H1 (cell line): ENCODE data around the gene TSEN2. TPM values are rescaled to one million over a fixed set of nuclear protein-coding genes. Genes with fewer than 3 reads are reported as not detected.

Source experiments
- CBX8 ChIP-seq: fragments of 300-800, 300-1000 bp; sonication (generic); IDR thresholded peaks from 2 replicates; pipeline ENCODE4 v1.7.1; 2016; ENCODE audit warnings: low read depth, low read length, borderline replicate concordance
- CHD1 ChIP-seq: IDR thresholded peaks from 2 replicates; pipeline ENCODE4 v1.6.1; 2012; ENCODE audit warnings: low read depth, low read length, improper control_type of control experiment
- EZH2 ChIP-seq: fragments of 200-600 bp; sonication (generic); IDR thresholded peaks from 2 replicates; pipeline ENCODE4 v1.7.1; 2012; ENCODE audit warnings: low read depth, mild to moderate bottlenecking, moderate library complexity, low read length, inconsistent platforms; ENCODE audit not compliant: severe bottlenecking
- GABPA ChIP-seq: IDR thresholded peaks from 2 replicates; pipeline ENCODE4 v1.6.1; 2011; ENCODE audit warnings: mild to moderate bottlenecking, low read length, moderate library complexity, borderline replicate concordance; ENCODE audit not compliant: insufficient read depth
- POU5F1 ChIP-seq: IDR thresholded peaks from 2 replicates; pipeline ENCODE4 v1.6.1; 2011; ENCODE audit warnings: low read depth, mild to moderate bottlenecking, low read length, moderate library complexity
- RAD21 ChIP-seq, 2 experiments: IDR thresholded peaks in 1 of 2; conservative IDR thresholded peaks in 1 of 2; 2 replicates each; pipeline ENCODE4 v1.6.1; 2011; ENCODE audit warnings: low read depth in 2 of 2, low read length in 2 of 2, improper control_type of control experiment in 1 of 2, inconsistent platforms in 1 of 2, mild to moderate bottlenecking in 1 of 2, moderate library complexity in 1 of 2
- SUZ12 ChIP-seq: fragments of 200-600 bp; sonication (generic); IDR thresholded peaks from 2 replicates; pipeline ENCODE4 v1.6.1; 2012; ENCODE audit warnings: mild to moderate bottlenecking, inconsistent platforms, low read length, moderate library complexity, mixed read lengths
- TAF7 ChIP-seq: optimal IDR thresholded peaks from 2 replicates; pipeline ENCODE3; 2011; ENCODE audit warnings: low read depth, mild to moderate bottlenecking, inconsistent platforms, low read length, moderate library complexity, borderline replicate concordance
- TBP ChIP-seq: IDR thresholded peaks from 2 replicates; pipeline ENCODE4 v1.6.1; 2011; ENCODE audit warnings: low read depth, low read length, improper control_type of control experiment
- ZNF274 ChIP-seq: IDR thresholded peaks from 2 replicates; pipeline ENCODE4 v1.7.0; 2012; ENCODE audit warnings: low read length, borderline replicate concordance; ENCODE audit errors: extremely low read depth
- polyA plus RNA-seq, 7 experiments: library from polyadenylated mRNA; depleted of rRNA in 3 of 7; stranded (reverse) in 5 of 7; unstranded in 2 of 7; fragments of >200 nt in 5 of 7; fragments of 200-250 nt in 2 of 7; gene quantifications; 1 replicate in 5 of 7; 2 replicates in 1 of 7; 4 replicates in 1 of 7; pipeline versions ENCODE4 v1.2.1 to v1.2.3, GENCODE V29; 2011 to 2013; ENCODE audit warnings: missing spikeins in 2 of 7, mixed read lengths in 2 of 7
- total RNA-seq: library from RNA; stranded (reverse); fragmentation: NEBNext Ultra II Directional; extraction: Animal tissue kit (Norgen Biotek cat#: 25700); gene quantifications from 2 replicates; pipeline ENCODE4 v1.2.1, GENCODE V29; 2021

TSEN2 gene
- total and polyA plus RNA-seq, 2 of the 8 experiments (the other 6 are each of a cell fraction or from before 2014, with no cell fraction given) = 16.1 to 22.4 TPM

DNA sequence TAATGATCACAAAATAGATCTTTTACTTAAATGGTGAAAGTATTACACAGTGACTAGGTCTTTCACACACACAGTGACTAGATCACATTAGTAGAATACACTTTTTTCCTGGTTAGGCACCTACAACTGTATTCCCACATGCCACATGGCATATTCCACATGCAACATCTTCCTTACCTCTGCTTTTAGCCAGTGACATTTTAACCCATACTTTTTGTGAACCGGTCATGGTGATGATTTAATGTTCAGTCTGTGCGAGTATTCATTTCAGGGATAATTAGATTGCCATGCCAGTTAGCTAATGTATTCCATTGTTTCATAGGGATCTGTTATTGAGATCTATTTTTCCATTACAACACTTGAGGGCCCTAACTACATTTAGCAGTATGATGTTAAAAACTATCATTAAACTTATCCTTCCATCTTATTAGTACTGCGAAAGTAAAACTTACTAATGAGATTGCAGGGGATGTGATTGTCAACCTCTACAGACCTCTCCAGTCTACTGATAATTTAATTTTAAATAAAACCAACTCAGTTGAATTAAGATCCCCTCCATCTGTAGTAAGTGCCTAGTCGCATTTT is 28.3 kb downstream of the TSEN2 start (continued):
- no peak for TF ChIP-seq TAF7
- no peak for TF ChIP-seq CHD1
- TF ChIP-seq POU5F1 = no peak
- no peak for TF ChIP-seq ZNF274
- TF ChIP-seq SUZ12 = no peak
- no peak for TF ChIP-seq GABPA
- no peak for TF ChIP-seq TBP
- TF ChIP-seq RAD21 (IDR thresholded peaks at IDR 0.05 in 1 of 2, conservative IDR thresholded peaks at IDR 0.05 in 1 of 2; ENCODE audit: low read depth in 2 of 2, low read length in 2 of 2) = no peak
- no peak for TF ChIP-seq EZH2
- TF ChIP-seq CBX8 = no peak
